HG02798 (cell line): Measurements from ENCODE around the gene SMNDC1.
A peak's percentile ranks its signal among the peaks of the same experiment; 100 is the strongest.
"Not testable (repeated sequence)": the region's sequence is repeated elsewhere in the genome, so short reads cannot be mapped to it uniquely, and the experiment has no call there.

Experiments used
- ATAC-seq: cut with Tn5 transposase; IDR thresholded peaks from one replicate; pipeline ENCODE4 v1.9.1; 2021; ENCODE audit warnings: mild to moderate bottlenecking; ENCODE audit not compliant: unreplicated experiment, poor library complexity

The SMNDC1 gene

DNA sequence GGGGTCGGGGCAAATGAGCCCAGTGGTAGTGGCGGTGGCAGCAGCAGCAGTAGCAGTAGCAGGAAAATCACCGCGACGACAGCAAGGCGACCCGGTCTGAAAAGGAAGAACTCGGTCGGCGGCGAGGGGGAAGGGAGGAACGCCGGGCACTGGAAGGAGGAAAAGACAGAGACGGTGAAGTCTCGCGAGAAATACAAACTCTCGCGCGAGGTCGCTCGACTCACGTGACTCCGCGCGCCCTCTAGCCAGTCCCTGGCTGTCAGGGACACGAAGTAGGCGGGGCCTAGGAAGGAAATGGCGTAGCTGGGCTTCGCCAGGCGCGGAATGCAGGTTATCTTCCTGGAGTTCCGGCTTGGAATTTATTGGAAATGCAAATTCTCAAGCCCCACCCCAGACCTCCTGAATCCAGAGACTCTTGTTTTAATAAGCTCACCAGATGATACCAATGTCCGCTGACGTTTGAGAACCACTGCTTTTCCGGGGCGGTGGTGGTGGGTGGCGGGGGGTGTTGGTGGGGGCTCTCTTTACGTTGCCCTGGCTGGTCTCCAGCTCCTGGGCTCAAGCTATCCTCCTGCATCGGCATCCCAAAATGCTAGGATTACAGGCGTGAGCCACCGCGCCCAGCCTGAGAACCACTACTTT lies at the start of gene SMNDC1:
Gene SMNDC1 (minus strand): TSS at position 141 of the 642 bp plus-strand sequence. CDS start 1,333 bp downstream, outside the sequence.
- ATAC-seq = peak; percentile 95

DNA sequence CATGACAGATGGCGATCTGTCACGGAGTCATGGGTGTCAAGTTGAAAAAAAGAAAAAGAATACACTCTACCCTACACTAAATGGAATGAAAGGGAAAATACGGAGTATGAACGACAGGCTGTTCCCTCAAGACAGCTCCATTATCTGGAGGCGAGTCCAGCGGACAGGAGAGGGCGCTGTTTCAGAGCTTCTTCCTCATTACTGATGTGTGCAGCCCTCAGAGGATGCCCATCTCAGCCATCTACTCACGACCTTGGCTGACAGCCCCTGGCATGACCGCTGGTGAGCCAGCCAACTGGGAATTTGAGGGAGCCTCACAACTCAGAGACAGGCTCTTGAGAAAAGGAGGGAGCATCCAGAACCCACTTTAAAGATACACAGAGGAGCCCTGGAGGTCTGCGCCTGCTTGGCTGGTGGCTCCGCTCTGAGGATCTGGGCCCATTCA lies 49.6 kb upstream of the SMNDC1 start:
- peak; percentile 19 for ATAC-seq

DNA sequence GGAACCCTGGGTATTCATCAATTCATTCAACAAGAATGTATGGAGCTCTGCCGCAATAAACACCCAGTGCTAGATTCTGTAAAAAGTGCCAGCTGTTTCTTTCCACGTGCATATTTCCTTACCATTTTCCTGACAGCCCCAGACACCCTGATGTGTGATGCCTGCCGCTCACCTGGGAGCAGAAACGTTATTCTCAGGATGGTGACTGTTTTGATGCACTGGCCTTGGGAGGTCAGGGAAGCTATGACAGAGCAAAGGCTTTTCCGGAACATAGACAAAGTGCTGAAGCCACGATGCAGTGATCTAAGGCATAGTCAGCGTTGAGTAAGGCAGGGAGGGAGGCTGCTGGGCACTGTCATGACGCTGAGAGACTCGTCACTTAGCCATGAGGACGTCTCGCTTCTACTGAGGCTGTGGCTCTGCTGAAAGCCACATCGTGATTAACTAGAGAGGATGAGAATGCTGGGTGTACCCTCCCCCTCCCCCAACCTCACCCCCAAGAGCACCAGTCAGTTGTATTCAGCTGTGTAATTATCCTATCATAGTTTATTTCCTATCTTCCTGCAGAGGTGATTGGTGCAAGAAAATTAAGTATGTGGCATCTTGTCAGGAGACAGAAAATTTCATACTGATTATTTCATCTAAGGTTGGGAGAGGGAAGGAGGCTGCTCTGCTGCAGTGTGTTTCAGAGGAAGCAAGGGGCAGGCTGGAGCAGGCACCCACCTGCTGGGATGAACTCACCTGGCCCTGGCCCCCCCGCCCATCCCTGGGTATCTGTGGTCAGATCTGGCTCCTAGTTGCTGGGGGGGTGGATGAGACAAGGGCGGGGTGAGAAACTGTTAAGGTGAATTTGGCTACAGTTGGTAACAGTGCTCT lies 48.8 kb upstream of the SMNDC1 start:
- no peak for ATAC-seq

DNA sequence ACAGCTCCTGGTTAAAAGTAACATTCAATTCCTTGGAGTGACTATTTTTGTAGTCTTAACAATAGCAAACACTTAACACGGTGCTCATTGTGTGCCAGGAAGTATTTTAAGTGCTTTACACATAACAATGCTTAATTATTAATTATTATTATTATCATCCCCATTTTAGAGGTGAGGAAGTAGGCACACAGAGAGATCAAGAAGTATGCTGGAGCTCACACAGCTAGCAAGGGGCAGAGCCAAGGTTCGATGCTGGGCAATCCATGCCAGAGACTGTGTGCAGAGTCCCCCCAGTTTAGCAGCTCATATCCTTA lies 48.2 kb upstream of the SMNDC1 start:
- ATAC-seq = no peak

DNA sequence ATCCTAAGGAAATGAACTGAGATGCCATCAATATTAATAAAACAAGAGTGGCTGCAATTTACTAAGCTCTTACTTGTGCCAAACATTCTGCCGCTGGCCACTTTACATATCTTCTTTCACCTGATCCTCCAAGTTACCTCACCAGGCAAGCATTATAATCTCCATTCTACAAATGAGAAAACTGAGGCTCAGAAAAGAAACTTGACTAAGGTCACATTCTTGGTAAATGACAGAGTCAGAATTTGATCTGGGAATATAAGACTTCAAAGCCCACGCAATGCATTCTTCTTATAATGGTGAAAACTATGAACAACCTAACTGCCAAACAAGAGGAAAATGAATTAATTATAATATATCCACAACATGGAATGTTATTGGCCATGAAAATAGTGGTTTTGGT lies 46.1 kb upstream of the SMNDC1 start:
- ATAC-seq = no peak

DNA sequence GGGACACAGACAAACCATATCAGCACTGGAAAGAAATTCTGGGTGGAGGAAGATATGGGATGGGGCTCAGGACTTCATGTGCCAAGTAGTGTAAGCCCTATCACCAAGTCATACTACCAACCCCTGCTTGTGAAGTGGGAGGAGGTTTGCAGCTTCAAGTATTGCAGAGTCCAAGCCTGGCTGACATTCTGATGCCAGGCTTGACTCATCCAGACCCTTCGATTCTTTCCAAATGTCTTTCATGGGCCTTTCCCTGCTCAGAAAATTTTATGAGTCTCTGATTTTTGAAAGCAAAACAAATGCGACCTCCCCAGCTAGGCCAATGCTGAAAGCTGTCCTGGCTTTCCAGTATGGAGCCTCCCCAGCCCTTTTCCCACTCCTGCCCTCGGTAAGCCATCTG lies 45.1 kb upstream of the SMNDC1 start:
- ATAC-seq = no peak

DNA sequence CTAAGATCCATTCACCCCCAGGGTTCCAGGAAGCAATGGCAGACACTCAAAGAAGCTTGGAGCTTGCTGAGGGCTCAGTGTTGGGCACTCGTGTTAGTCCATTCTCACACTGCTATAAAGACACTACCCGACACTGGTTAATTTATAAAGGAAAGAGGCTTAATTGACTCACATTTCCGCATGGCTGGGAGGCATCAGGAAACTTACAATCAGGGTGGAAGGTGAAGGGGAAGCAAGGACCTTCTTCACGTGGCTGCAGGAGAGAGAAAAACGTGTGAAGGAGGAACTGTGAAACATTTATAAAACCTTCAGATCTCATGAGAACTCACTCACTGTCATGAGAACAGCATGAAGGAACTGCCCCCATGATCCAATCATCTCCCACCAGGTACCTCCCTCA lies 44.7 kb upstream of the SMNDC1 start:
- no peak for ATAC-seq

DNA sequence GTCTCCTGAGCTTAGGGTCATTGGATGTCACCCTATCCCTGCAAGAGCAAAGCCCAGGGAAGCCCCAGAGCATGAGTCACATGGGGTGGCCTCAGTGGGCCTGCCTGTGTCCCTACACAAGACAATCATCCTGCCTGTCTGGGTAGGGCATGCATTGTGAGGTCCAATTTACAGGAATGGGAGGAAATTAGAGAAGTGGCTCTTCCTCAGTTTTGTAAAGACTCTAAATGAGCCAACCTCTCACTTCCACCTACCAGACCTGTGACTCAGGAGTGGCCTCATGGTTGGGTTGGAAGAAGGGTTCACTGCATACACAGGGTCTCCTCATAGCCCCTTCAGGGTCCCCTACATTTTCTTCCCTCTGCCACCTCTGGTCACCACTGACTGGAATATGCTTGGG lies 43.6 kb upstream of the SMNDC1 start:
- ATAC-seq = no peak

DNA sequence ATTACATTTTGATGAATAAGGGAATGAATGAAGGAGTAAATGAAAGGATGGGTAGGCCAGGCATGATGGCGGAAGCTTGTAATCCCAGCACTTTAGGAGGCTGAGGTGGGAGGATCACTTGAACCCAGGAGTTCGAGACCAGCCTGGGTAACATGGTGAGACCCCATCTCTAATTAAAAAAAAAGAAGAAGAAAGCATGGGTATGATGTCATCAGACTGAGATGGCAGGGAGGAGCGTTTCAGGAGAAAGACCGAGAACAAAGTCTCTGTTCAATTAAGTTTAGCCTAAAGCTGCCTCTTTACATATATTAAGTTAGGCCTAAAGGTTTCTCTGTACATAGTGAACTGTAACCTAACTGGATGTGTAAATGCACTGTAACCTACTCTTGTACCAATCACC lies 42.2 kb upstream of the SMNDC1 start:
- ATAC-seq = no peak

DNA sequence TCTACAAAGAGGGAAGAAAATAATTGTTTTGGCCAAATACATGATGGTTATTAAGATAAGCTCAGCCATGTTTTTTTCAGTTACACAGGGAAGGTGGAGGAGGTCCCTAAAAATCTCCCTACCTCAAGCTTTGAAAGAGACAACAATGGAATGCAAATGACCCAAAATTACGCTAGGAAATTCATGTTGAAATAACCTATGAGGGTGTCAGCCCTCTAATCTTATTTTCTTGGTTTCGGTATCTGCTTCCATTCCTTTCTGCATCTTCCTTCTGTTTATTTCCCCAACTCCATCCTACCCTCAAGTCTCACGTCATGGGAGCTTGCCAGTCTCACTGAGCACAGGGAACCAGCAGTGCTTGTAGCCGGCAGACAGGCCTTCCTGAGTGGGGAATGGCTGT lies 40.6 kb upstream of the SMNDC1 start:
- no peak for ATAC-seq

DNA sequence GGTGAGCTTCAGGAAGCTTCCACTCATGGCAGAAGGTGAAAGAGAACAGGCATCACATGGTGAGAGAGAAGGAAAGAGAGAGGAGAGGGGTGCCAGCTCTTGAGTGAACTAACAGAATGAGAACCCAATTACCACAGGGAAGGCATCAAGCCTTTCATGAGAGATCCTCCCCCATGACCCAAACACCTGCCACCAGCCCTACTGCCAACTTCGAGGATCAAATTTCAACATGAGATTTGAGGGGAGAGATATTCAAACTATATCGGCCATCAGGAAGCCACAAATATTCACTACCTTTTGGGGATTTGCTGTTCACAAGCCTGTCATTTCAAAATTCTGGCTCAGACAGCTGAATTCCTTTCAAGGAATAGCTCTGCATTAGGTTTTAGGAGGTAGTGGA lies 39.9 kb upstream of the SMNDC1 start:
- ATAC-seq = no peak

DNA sequence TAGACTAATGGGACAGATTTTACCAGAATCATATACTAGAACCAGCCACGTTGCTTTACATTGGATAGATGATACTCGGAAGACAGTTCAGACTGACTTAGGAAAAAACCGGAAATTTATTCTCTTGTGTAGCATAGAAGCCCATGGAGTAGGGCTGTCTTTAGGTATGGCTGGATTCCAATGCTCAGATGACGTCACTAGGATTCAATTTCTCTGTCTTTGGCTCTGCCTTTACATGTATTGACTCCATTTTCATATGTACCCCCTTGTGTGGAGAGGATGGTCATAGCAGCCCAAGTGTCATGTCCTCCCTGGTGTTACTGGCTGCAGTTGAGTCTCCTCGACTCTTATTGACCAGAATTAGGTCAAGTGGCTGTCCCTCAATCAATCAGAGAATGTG lies 39.2 kb upstream of the SMNDC1 start:
- no peak for ATAC-seq

DNA sequence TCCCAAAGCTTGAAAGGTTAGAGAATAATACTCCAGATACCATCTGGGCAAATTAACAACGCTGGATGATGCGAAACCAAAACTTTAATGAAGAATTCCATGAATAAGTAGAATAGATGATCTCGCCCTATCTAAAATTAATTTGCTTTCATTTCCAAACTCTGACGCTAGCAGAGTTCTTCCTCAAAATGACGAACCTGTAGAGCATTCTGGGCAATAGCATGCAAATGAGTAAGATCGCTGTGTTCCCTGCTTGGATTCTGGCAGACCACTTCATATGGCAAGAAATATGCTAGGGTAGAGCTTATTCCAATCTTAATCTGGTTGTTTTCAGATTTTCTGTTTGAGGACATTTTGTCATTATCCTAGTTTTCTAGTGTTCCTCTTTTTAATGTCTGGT lies 36.1 kb upstream of the SMNDC1 start:
- no peak for ATAC-seq

DNA sequence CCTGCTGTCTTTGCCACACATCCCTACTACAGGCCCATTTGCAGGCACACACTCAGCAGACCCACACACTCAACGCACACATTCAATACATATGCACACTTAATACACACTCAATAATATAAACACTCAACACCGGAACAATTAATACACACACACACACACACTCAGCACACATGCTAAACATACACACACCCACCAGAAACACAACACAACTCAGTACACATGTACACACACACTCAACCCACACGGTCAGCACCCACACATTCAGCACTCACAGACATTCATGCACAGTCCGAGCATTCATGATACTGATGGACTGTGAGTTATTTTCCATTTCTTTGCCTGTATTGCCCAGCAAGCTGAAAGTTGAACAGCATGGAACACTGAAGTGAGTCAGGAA lies 35.4 kb upstream of the SMNDC1 start:
- no peak for ATAC-seq

DNA sequence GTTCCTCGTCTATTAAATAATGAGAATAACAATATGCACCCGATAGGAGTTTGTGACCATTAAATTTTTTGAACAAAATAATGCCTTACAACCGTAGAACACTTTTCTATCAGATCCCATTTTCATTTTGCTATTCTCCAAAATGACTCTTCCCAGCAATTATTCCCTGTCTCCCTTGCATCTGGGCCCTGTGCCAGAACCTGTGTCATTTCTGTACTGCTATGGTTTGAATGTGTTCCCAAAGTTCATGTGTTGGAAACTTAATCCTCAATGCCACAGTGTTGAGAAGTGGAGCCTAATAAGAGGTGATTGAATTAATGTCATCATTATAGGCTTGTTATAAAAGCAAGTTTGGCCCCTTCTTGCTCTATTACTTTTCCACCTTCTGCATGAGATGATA lies 33.2 kb upstream of the SMNDC1 start:
- no peak for ATAC-seq

DNA sequence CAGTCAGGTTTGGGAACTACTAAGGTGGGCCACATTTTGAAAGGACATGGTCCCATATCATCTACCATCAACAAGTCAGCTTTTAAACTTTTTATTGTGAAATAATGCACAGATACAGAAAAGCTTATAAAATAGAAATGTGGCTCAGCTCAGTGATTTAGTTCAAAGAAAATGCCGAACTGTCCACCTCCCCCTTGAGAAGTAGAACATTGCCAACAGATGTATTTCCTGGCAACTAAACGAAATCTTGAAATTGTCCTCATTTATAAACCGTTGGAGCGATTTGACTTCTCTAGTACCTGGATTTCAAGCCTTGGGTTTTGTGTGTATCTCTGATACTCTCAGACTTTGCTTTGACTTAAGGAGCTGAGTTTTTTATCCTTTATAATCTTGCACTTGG lies 32.7 kb upstream of the SMNDC1 start:
- no peak for ATAC-seq

DNA sequence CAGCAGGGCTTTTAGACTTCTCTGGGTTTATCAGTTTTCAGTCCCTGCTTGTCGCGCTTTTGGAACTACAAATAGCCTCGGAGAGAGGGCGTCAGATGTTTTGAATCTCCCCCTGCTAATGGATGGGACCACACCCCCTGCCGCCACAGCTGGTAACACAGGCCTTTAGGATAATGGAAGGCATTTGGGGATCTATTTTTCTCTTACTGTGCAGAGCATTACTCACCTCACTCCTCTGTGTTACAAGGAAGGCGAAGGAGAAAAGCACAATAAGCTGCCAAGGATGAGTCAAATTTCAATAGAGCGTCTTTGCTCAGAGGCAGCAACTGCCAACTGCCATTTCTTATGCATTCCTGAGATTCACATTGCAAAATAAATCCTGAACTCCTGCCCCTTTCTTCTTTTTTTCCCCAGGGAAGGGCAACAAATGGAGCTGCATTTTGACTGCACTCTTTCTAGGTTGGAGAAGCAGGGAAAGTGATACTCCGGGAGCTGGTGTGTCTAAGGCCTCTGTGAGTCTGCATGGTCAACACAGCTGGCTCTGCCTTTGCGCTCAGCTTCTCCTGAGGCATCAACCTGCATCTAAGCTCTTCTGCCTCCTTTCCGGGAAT lies 31.5 kb upstream of the SMNDC1 start:
- no peak for ATAC-seq

DNA sequence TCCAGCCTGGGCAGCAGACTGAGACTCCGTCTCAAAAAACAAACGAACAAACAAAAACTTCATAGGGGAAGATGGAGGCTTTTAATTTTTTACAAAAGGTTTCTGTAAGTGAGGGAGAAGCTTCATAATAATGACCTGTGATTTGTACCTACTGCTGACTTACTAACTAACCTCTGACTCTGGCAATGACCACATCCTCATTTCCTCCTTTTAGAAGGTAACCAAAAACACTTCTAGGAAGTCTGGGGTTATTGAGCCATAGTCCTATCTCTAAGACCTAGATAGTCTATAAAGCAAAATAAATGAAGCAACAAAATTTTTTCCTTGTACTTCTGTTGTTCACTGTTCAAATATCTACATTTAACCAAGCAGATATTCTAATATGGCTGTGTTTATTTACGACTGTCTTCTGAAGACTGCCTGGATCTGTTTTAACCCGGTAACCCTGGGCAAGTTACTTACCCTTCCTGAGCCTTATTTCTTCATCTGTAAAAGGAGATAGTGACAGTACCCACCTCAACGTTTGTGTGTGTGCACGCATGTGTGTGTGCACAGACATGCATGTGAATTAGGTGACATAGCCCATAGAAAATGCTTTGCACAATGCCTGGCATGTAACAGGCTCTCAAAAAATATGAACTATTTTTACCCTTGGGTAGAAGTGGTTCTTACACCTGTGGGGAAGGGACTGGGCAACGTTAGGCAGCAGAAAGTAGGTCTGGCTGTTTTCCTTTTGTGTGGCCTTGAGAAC lies 30.8 kb upstream of the SMNDC1 start:
- no peak for ATAC-seq

DNA sequence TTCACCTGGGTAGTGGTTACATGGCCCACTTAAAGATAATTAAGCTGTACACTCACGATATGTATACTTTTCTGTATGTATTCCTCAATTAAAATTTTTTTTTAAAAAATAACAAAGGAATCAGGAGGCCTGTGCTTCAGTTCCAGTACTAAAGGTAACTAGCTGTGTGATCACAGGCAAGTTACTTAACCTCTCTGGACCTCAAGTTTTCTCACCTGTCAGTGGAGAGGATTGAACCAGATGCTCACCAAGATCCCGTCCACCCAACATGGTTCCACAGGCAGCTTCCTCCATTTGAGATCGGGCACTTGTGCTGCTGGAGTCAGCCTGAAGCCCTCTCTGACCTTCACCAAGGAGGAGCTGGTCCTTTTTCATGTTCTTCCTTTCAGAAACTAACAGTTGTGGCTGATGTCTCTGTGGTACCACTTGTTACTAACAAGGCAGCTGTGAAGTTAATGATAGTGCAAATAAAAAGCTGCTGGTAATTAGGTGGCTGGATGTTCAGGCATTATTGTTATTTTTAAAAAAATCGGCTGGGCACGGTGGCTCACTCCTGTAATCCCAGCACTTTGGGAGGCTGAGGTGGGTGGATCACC lies 29.4 kb upstream of the SMNDC1 start:
- no peak for ATAC-seq

DNA sequence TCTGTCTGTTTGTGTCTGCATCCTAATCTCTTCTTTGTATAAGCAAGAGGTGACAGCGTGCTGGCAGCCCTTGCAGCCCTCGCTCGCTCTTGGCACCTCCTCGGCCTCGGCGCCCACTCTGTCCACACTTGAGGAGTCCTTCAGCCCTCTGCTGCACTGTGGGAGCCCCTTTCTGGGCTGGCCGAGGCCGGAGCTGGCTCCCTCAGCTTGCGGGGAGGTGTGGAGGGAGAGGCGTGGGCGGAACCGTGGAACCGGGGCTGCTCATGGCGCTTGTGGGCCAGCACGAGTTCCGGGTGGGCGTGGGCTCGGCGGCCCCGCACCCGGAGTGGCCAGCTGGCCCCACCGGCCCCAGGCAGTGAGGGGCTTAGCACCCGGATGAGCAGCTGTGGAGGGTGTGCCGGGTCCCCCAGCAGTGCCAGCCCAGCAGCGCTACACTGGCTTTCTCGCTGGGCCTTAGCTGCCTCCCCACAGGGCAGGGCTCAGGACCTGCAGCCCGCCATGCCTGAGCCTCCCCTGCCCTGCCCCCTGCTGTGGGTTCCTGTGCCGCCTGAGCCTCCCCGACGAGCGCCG lies 26.6 kb upstream of the SMNDC1 start:
- not testable (repeated sequence) for ATAC-seq
